ENCODE measurements around the gene DENND1A. TPM values are rescaled to one million over a fixed set of nuclear protein-coding genes. Genes with fewer than 3 reads are reported as not detected.

DENND1A gene
- total RNA-seq, 2 experiments from 2014 or later = 21.9 to 23.3 TPM

GRCh38 chr9:123796618-123797484 is 133.1 kb downstream of the DENND1A start:
- DNase-seq (no peak), ATAC-seq (no peak)
- POLR2A ChIA-PET = no interaction called here
- Mint-ChIP-seq H3K4me1 (ENCODE audit: low read depth) (peaks cover 17% of the 10 kb centered on the region), H3K4me3 (peak overlapping the region; percentile 26), H3K27ac (no peak overlapping the region), H3K9me3 (no peaks in the 10 kb centered on the region), H3K36me3 (ENCODE audit: low read depth) (no peaks in the 10 kb centered on the region), H3K27me3 (no peaks in the 10 kb centered on the region)
- intact Hi-C loops (cut with micrococcal nuclease) = no loop called here
- TF ChIP-seq, protein P1, sequence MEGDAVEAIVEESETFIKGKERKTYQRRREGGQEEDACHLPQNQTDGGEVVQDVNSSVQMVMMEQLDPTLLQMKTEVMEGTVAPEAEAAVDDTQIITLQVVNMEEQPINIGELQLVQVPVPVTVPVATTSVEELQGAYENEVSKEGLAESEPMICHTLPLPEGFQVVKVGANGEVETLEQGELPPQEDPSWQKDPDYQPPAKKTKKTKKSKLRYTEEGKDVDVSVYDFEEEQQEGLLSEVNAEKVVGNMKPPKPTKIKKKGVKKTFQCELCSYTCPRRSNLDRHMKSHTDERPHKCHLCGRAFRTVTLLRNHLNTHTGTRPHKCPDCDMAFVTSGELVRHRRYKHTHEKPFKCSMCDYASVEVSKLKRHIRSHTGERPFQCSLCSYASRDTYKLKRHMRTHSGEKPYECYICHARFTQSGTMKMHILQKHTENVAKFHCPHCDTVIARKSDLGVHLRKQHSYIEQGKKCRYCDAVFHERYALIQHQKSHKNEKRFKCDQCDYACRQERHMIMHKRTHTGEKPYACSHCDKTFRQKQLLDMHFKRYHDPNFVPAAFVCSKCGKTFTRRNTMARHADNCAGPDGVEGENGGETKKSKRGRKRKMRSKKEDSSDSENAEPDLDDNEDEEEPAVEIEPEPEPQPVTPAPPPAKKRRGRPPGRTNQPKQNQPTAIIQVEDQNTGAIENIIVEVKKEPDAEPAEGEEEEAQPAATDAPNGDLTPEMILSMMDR (IDR thresholded peaks at IDR 0.05) = no peak
- CTCF ChIA-PET = no interaction called here

DNA sequence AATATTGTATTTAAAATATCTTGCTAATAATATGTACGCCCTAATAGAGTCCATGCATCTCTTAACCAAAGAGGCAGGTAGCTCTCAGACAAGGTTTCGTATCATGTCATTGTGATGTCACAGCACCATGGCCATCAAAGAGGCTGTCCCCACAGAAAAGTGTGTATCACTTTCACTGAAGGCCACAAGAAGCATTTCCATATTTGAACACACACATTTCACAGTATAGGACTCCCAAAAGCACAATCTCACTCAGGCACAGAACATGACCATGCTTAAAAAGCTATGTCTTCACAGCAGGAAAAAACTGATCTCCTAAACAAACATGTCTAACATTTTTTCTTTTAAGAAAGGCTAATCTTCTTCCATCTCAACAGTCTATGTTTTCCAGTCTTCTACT is 133.8 kb downstream of the DENND1A start:
- Mint-ChIP-seq H3K4me3 (no peak overlapping the region), H3K36me3 (ENCODE audit: low read depth) (no peaks in the 10 kb centered on the region), H3K9me3 (no peaks in the 10 kb centered on the region), H3K4me1 (ENCODE audit: low read depth) (peaks cover 17% of the 10 kb centered on the region), H3K27ac (no peak overlapping the region), H3K27me3 (no peaks in the 10 kb centered on the region)
- DNase-seq (peak; percentile 45), ATAC-seq (peak; percentile 64)
- ChIA-PET CTCF (no interaction called here), POLR2A (no interaction called here)
- intact Hi-C loops (cut with micrococcal nuclease) = no loop called here
- TF ChIP-seq, protein P1 (IDR thresholded peaks at IDR 0.05) = no peak

- Mint-ChIP-seq H3K4me3 (no peak overlapping the region), H3K4me1 (ENCODE audit: low read depth) (peaks cover 17% of the 10 kb centered on the region), H3K36me3 (ENCODE audit: low read depth) (no peaks in the 10 kb centered on the region), H3K27me3 (no peaks in the 10 kb centered on the region), H3K9me3 (no peaks in the 10 kb centered on the region), H3K27ac (no peak overlapping the region)
- CTCF ChIA-PET = no interaction called here
- POLR2A ChIA-PET = interaction anchor here (0.7 kb wide), 1 partner anchor 33 kb away, joined by 3 read pairs; no protein-coding TSS in a partner anchor
- intact Hi-C loops (cut with micrococcal nuclease) = no loop called here
- TF ChIP-seq, protein P1 (IDR thresholded peaks at IDR 0.05) = no peak
- DNase-seq (no peak), ATAC-seq (no peak)
Measured at GRCh38 chr9:123795336-123795735, 134.6 kb downstream of the DENND1A start.

GRCh38 chr9:123792501-123792900 is 137.4 kb downstream of the DENND1A start:
- no peaks in the 10 kb centered on the region for H3K9me3 Mint-ChIP-seq
- intact Hi-C loops (cut with micrococcal nuclease) = no loop called here
- ChIA-PET CTCF (no interaction called here), POLR2A (no interaction called here)
- H3K27me3 Mint-ChIP-seq = no peaks in the 10 kb centered on the region
- peaks cover 17% of the 10 kb centered on the region for H3K4me1 Mint-ChIP-seq (ENCODE audit: low read depth)
- H3K36me3 Mint-ChIP-seq (ENCODE audit: low read depth) = peaks cover 2% of the 10 kb centered on the region
- DNase-seq (no peak), ATAC-seq (no peak)
- no peak overlapping the region for H3K4me3 Mint-ChIP-seq
- TF ChIP-seq, protein P1 (IDR thresholded peaks at IDR 0.05) = no peak
- H3K27ac Mint-ChIP-seq = no peak overlapping the region

DNA sequence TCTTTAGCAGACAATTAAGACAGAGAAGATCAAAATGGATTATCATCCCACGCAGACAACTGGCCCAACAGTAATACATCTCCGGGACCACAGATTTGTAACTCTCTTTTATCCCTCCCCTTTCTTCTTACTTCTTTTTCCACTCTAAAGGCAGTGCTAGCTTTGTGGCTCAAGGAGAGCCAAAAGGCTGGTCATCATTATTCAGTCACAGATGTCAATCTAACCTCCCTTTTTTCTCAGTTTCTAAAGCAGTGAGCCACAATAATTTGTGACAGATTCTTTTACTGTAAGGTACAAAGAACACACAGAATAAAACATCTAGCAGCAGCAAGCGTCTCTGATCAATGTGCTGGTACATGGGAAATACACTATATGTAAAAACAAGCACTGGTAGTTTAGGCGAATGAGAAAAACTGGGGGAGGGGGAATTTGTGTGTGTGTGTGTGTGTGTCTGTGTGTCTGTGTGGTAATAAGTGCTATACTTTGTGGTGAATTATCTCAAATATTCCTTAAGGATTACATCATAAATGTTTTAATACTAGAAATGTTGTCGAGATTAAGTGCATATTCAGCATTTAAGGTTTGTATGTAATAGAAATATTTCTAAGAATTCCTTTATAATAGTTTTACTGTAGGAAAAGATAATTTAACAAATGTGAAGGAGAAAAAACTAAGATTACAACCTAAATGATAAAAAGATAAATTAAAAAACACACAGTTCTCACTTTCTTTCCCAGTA is 140.2 kb downstream of the DENND1A start:
- H3K9me3 Mint-ChIP-seq = no peaks in the 10 kb centered on the region
- ChIA-PET POLR2A (no interaction called here), CTCF (no interaction called here)
- H3K27ac Mint-ChIP-seq = no peak overlapping the region
- intact Hi-C loops (cut with micrococcal nuclease) = no loop called here
- H3K27me3 Mint-ChIP-seq = no peaks in the 10 kb centered on the region
- H3K4me3 Mint-ChIP-seq = no peak overlapping the region
- no peaks in the 10 kb centered on the region for H3K4me1 Mint-ChIP-seq (ENCODE audit: low read depth)
- DNase-seq = no peak
- no peak for ATAC-seq
- peaks cover 2% of the 10 kb centered on the region for H3K36me3 Mint-ChIP-seq (ENCODE audit: low read depth)
- TF ChIP-seq, protein P1 (IDR thresholded peaks at IDR 0.05) = no peak

Data from activated CD8-positive, alpha-beta T cell treated with anti-CD3 and anti-CD28 coated beads for 36 hours (primary cell).